ENCODE measurements around the gene GPATCH4. TPM values are rescaled to one million over a fixed set of nuclear protein-coding genes. Genes with fewer than 3 reads are reported as not detected.

Gene GPATCH4
- total RNA-seq, 3 donors from 2014 or later (not counting 1 experiment from before 2014, with no cell fraction given) = 19.3 to 27.3 (median 22.1) TPM

DNA sequence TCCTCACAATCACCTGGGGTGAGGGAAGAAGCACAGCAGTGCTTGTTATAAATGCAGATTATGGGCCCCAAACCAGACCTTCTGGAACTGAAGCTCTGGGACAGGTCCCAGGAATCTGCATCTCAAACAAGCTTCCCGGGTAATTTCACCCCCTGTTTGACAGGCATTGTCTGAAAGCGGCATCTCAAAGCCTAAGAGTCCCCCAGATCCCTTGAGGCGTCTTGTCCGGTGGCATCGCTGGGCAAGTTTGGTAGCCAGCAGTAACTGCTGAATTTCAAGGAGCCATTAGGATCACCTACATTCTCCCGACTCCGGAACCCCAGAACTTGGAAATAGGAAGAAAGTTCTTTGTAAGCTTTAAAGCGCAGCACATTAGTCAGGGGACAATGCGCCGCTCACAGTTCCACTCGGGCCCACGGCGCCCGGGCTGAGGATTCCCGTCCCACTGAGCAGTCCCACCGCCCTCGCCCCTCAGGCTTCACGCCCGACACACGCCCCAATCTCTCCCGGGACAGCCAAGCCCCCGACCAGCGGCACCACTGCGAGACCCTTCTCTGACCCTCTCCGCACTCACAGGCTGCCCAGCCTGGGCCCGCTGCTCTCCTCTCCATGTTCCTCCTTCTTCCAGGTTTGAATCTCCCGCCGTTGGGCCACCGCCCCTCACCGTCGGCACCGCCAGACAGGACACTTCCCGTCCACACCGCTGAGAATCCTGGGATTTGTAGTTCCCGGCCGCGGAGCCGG is 29.2 kb downstream of the GPATCH4 start, which contains the start of gene IQGAP3:
IQGAP3 (minus strand) TSS at position 647 of the 744 bp plus-strand sequence; CDS start at position 611, 36 bp downstream.
- Histone ChIP-seq H3K4me1 (ENCODE audit: control insufficient read depth, insufficient read depth, low read length) (peaks cover 11% of the 10 kb centered on the region), H3K27me3 (ENCODE audit: control insufficient read depth, insufficient read depth, low read length) (peaks cover 21% of the 10 kb centered on the region), H3K4me3 (ENCODE audit: low read length) (no peak within 1 kb of the TSS), H3K36me3 (ENCODE audit: control insufficient read depth, insufficient read depth, low read length) (no peaks in the 10 kb centered on the region), H3K27ac (ENCODE audit: low read length) (no peak within 1 kb of the TSS), H3K9me3 (ENCODE audit: control insufficient read depth, insufficient read depth, low read length) (no peaks in the 10 kb centered on the region)
- TF ChIP-seq, protein P1, sequence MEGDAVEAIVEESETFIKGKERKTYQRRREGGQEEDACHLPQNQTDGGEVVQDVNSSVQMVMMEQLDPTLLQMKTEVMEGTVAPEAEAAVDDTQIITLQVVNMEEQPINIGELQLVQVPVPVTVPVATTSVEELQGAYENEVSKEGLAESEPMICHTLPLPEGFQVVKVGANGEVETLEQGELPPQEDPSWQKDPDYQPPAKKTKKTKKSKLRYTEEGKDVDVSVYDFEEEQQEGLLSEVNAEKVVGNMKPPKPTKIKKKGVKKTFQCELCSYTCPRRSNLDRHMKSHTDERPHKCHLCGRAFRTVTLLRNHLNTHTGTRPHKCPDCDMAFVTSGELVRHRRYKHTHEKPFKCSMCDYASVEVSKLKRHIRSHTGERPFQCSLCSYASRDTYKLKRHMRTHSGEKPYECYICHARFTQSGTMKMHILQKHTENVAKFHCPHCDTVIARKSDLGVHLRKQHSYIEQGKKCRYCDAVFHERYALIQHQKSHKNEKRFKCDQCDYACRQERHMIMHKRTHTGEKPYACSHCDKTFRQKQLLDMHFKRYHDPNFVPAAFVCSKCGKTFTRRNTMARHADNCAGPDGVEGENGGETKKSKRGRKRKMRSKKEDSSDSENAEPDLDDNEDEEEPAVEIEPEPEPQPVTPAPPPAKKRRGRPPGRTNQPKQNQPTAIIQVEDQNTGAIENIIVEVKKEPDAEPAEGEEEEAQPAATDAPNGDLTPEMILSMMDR (IDR thresholded peaks at IDR 0.05) = no peak
- H3K4me1 Mint-ChIP-seq = peaks cover 14 to 15% of the 10 kb centered on the region in 2 donors
- 5% methylated on average over 38 of the region's 38 CpGs for WGBS (ENCODE audit: insufficient coverage)
- ATAC-seq (peak; percentile 73 to 84 (median 74)), DNase-seq (peak; percentile 35 to 83)
- H3K27ac Mint-ChIP-seq = peak within 1 kb of the TSS in 1 of 2 donors; percentile 13
- no peaks in the 10 kb centered on the region for H3K36me3 Mint-ChIP-seq
- no peaks in the 10 kb centered on the region for H3K9me3 Mint-ChIP-seq
- intact Hi-C loops (cut with micrococcal nuclease) = no loop called here
- peak within 1 kb of the TSS; percentile 82 for H3K4me3 Mint-ChIP-seq
- peaks cover 29 to 37% of the 10 kb centered on the region in 2 donors for H3K27me3 Mint-ChIP-seq (ENCODE audit: low read depth in 2 of 2)

DNA sequence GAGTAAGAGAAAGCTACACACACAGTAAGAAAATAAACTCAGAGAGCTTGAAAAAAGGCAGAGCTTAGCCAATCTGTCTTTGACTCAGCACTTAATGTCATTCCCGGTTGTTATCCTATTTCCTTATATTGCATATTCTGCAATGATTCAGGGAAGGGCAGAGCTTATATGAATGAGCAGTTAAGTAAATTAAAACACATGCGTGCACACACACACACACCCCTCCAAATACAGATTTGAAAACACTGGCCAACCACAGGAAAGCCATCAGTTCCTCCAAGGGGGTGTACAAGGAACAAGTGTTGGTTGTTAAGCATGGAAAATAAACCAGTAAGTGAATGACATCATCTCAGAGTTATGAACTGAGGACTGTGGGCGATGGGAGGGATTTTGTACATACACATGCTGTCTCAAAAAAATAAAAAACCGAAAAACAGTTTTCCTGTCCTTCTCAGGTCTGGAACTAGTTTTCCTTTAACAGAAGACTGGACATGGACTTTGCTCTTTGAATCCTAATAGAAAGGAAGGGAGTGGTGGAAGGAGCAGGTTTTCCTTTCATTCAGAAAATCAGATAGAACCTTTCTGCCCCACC is 29.9 kb downstream of the GPATCH4 start:
- H3K27ac Mint-ChIP-seq = no peak overlapping the region
- no peak overlapping the region for H3K27ac ChIP-seq (ENCODE audit: low read length)
- H3K4me3 Mint-ChIP-seq = peak overlapping the region; percentile 32
- intact Hi-C loops (cut with micrococcal nuclease) = no loop called here
- H3K36me3 ChIP-seq (ENCODE audit: control insufficient read depth, insufficient read depth, low read length) = no peaks in the 10 kb centered on the region
- TF ChIP-seq, protein P1 (IDR thresholded peaks at IDR 0.05) = no peak
- ATAC-seq (no peak), DNase-seq (no peak)
- no peak overlapping the region for H3K4me3 ChIP-seq (ENCODE audit: low read length)
- H3K9me3 Mint-ChIP-seq = no peaks in the 10 kb centered on the region
- peaks cover 21% of the 10 kb centered on the region for H3K27me3 ChIP-seq (ENCODE audit: control insufficient read depth, insufficient read depth, low read length)
- peaks cover 14 to 15% of the 10 kb centered on the region in 2 donors for H3K4me1 Mint-ChIP-seq
- no peaks in the 10 kb centered on the region for H3K36me3 Mint-ChIP-seq
- H3K27me3 Mint-ChIP-seq (ENCODE audit: low read depth in 2 of 2) = peaks cover 29 to 37% of the 10 kb centered on the region in 2 donors
- H3K4me1 ChIP-seq (ENCODE audit: control insufficient read depth, insufficient read depth, low read length) = peaks cover 11% of the 10 kb centered on the region
- WGBS (ENCODE audit: insufficient coverage) = 72% methylated on average over 2 of the region's 4 CpGs
- H3K9me3 ChIP-seq (ENCODE audit: control insufficient read depth, insufficient read depth, low read length) = no peaks in the 10 kb centered on the region

- Histone ChIP-seq H3K4me1 (ENCODE audit: control insufficient read depth, insufficient read depth, low read length) (no peaks in the 10 kb centered on the region), H3K9me3 (ENCODE audit: control insufficient read depth, insufficient read depth, low read length) (no peaks in the 10 kb centered on the region), H3K4me3 (ENCODE audit: low read length) (no peak overlapping the region), H3K27me3 (ENCODE audit: control insufficient read depth, insufficient read depth, low read length) (peaks cover 7% of the 10 kb centered on the region), H3K27ac (ENCODE audit: low read length) (no peak overlapping the region), H3K36me3 (ENCODE audit: control insufficient read depth, insufficient read depth, low read length) (no peaks in the 10 kb centered on the region)
- H3K9me3 Mint-ChIP-seq = no peaks in the 10 kb centered on the region
- WGBS (ENCODE audit: insufficient coverage) = 84% methylated on average over 4 of the region's 4 CpGs
- H3K27me3 Mint-ChIP-seq (ENCODE audit: low read depth in 2 of 2) = peaks cover 8 to 13% of the 10 kb centered on the region in 2 donors
- H3K27ac Mint-ChIP-seq = no peak overlapping the region
- intact Hi-C loops (cut with micrococcal nuclease) = no loop called here
- ATAC-seq = no peak
- no peak for DNase-seq
- TF ChIP-seq, protein P1 (IDR thresholded peaks at IDR 0.05) = no peak
- no peak overlapping the region for H3K4me3 Mint-ChIP-seq
- H3K4me1 Mint-ChIP-seq = no peaks in the 10 kb centered on the region
- H3K36me3 Mint-ChIP-seq = no peaks in the 10 kb centered on the region
Measured at GRCh38 chr1:156566436-156566835, 34.8 kb downstream of the GPATCH4 start.

Data from natural killer cell (primary cell).